ENCODE results near the gene RERE.
"Not testable (repeated sequence)": the region's sequence is repeated elsewhere in the genome, so short reads cannot be mapped to it uniquely, and the experiment has no call there.

Gene RERE

GRCh38 chr1:8807004-8807403 lies 10.4 kb downstream of the RERE start:
- no peak for DNase-seq (ENCODE audit: low read depth, low spot score)

DNA sequence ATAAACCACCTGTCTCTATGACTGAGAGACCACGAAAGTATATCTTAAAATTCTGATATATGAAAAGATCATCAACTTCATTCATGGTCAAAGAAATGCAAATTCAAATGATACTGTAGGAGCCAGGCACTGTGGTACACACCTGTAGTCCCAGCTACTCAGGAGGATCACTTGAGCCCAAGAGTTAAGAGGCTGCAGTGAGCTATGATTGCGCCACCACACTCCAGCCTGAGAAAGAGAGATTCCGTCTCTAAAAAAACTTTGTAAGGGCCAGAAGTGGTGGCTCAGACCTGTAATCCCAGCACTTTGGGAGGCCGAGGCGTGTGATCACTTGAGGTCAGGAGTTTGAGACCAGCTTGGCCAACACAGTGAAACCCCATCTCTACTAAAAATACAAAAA lies 17.0 kb downstream of the RERE start:
- DNase-seq (ENCODE audit: low read depth, low spot score) = no peak

GRCh38 chr1:8797216-8797615 lies 20.2 kb downstream of the RERE start:
- no peak for DNase-seq (ENCODE audit: low read depth, low spot score)

DNA sequence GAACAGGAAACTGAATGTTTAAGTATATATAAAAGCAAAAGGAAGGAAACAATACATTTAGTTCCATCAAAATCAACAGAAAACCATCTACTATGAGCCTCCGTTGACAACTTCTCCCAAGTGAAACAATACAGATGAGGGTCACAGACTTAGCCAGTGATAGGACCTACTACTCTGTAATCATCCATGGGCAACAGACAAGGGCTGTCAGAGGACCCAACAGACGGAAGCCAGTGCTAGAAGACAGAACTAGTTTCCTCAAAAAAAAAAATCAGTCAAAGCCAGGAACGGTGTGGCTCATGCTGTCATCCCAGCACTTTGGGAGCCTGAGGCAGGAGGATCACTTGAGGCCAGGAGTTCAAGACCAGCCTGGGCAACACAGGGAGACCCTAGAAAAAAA lies 20.6 kb downstream of the RERE start:
- DNase-seq (ENCODE audit: low read depth, low spot score) = no peak

DNA sequence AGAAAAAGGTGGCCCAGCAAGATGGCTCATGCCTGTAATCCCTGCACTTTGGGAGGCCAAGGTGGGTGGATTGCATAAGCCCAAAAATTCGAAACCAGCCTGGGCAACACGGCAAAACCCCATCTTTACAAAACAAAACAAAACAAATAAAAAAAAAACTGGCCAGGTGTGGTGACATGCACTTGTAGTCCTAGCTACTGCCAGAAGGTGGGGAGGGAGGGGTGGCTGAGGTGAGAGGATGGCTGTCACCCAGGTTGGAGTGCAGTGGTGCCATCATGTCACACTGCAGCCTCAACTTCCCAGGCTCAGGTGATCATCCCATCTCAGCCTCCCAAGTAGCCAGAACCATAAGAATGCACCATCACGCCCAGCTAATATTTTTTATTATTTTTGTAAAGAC lies 22.8 kb downstream of the RERE start:
- DNase-seq (ENCODE audit: low read depth, low spot score) = no peak

- no peak for DNase-seq (ENCODE audit: low read depth, low spot score)
These were observed 25.6 kb downstream of the RERE start for GRCh38 chr1:8791819-8792218.

DNA sequence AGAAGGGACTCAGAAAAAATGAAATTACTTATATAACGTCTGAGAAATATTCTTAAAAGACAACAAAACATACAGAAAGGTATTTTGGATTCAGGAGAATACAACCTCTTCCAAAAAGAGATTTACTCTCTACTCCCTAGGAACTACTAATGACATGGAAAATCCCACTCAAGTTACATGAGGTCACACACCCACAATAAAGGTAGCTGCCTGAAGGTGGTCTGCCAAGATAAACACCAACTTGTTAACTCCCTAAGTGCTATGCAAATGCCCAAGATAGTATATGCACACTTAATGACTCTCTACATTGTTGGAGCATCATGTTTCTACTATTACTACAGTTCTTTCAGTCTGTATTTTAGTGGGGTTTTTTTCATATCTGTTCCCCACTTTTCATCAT lies 26.5 kb downstream of the RERE start:
- no peak for DNase-seq (ENCODE audit: low read depth, low spot score)

GRCh38 chr1:8790478-8790877 lies 27.0 kb downstream of the RERE start:
- DNase-seq (ENCODE audit: low read depth, low spot score) = no peak

GRCh38 chr1:8789314-8790214 lies 27.9 kb downstream of the RERE start:
- no peak for DNase-seq (ENCODE audit: low read depth, low spot score)

- no peak for DNase-seq (ENCODE audit: low read depth, low spot score)
These were observed 30.2 kb downstream of the RERE start for GRCh38 chr1:8787218-8787617.

DNA sequence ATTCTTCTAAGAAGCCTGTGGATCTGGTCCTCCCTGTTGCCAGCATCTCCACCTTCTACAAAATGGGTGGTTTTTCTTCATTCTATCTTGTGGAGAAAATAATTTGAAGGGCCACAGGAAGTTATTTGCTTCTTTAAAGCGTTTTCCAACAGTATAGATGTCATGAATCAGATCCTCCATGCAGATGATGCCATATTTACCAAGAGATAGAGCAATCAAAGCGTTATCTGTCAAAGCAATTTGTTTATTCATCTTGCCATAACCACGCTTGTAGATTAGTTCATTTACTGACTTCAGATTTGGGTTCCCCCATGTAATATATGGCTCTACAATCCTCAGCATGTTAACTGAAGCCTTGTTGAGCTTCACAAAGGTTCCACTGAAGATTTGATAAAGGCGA lies 31.2 kb downstream of the RERE start:
- DNase-seq (ENCODE audit: low read depth, low spot score) = not testable (repeated sequence)

- no peak for DNase-seq (ENCODE audit: low read depth, low spot score)
These were observed 34.5 kb downstream of the RERE start for GRCh38 chr1:8782955-8783354.

- DNase-seq (ENCODE audit: low read depth, low spot score) = no peak
These were observed 35.3 kb downstream of the RERE start for GRCh38 chr1:8782001-8782620.

GRCh38 chr1:8780405-8780804 lies 37.0 kb downstream of the RERE start:
- no peak for DNase-seq (ENCODE audit: low read depth, low spot score)

DNA sequence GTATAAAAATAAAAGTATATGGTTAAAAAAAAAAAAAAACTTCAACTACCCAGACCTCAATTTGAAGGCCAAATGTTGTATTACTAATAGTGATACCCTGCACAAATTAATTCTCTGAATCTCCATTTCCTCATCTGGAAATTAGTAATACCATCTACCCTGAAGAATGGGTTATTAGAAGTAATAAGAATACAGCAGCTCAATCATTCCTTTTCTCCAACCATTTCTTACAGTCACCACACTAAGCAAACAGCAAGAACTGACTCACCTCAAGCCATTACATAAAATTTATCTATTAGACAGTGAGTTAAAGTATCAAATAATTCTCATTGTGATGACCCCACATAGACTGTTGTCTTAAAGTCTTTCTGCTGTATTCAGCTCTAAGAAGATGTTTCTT lies 39.6 kb downstream of the RERE start:
- no peak for DNase-seq (ENCODE audit: low read depth, low spot score)

DNA sequence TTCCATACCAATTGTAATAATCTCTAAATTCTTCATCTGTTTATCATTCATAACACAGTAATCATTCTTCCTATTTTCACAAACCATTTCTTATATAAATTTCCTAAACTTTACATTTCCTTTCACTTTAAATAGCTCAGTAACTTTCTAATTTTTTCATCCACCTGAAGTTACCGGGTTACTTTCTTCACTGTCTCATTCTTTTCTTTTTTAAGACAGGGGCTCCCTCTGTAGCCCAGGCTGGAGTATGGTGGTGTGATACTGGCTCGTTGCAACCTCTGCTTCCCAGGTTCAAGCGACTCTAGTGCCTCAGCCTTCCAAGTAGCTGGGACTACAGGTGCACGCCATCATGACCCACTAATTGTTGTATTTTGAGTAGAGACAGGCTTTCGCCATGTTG lies 41.3 kb downstream of the RERE start:
- DNase-seq (ENCODE audit: low read depth, low spot score) = no peak

DNA sequence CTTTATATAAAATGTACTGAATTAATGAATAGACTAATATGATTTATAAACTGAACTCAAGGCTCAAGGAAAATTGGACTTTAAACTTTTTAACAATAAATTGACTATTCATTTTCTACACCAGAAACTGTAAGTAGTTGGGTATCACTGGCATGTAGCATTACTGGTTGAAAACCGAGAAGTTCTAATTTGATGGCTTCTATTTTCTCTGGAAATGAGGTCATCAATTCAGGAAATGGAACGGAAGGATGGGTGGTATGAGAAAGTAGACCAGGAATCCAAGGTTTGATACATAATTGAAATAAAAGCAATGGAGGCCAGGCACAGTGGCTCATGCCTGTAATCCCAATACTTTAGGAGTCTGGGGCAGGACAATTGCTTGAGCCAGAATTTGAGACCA lies 50.4 kb downstream of the RERE start:
- no peak for DNase-seq (ENCODE audit: low read depth, low spot score)

DNA sequence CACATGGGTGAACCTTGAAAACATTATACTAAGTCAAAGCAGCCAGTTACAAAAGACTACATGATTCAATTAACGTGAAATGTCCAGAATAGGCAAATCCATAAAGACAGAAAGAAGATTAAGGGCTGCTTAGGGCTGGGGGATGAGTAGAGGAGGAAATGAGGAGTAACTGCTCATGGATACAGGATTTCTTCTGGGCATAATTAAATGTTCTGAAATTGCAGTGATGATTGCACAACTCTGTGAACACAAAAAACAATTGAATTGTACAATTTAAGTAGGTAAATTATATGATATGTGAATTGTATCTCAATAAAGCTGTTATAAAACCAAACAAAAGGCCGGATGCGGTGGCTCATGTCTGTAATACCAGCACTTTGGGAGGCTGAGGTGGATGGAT lies 52.2 kb downstream of the RERE start:
- DNase-seq (ENCODE audit: low read depth, low spot score) = no peak

GRCh38 chr1:8764293-8764937 lies 53.0 kb downstream of the RERE start:
- DNase-seq (ENCODE audit: low read depth, low spot score) = no peak

DNA sequence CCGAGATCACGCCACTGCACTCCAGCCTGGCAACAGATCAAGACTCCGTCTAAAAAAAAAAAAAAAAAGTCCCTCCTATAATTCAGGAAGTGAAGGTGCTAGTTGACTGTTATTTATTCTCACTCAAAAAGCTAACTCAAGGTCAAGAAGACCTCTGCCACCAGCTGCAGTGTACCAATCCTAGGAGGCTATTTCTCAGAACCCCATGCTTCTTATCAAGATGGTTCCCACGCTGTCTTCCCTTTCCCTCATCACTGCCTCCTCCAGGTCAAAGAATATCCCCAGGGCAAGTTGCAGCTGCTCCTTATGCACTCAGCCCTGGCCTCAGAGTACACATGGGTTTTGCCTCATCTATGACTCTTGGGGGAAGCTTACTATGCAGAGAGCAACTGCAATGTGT lies 53.6 kb downstream of the RERE start:
- DNase-seq (ENCODE audit: low read depth, low spot score) = no peak

- DNase-seq (ENCODE audit: low read depth, low spot score) = no peak
These were observed 62.4 kb downstream of the RERE start for GRCh38 chr1:8754993-8755392.

DNA sequence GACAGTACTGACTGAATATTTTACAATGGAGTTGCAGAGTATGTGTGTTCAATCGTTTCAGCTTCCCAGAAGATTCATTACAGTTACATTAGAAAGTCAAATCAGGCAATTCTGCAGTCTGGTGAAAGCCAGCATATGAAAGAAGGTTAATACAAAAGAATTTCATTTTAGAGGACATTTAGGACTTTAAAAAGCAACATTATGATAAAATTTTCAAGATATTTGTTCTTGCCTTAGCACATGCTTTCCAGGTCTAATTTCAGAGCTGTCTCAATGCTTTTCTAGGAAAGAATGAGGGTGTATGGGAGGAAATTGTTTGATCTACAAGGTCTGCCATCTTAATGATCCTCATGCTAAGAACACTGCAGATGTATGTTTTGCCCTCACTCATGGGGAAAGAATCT lies 63.2 kb downstream of the RERE start:
- no peak for DNase-seq (ENCODE audit: low read depth, low spot score)

DNA sequence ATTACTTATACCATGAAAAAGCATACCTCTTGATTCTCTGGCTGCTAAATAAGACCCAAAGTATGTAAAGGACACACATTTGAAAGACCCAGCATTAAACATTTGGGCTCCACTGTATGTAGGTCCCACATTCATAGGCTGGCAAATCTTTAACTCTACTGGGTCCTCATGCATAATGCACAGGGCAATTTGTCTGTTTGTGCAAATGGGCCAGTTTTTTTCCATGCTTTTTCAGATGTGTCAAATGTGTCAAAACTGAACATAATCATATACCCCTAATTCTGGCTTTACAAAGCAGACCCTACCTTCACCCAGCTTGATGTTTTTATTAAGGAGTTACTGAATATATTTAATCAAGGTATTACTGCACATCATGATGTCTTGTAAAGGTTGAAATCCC lies 63.7 kb downstream of the RERE start:
- DNase-seq (ENCODE audit: low read depth, low spot score) = no peak

Data from activated naive CD8-positive, alpha-beta T cell treated with anti-CD3 and anti-CD28 coated beads, Interleukin-2, amount 50 U/mL, for 16 hours (primary cell).